Measurements from ENCODE around the gene CFAP52. TPM values are rescaled to one million over a fixed set of nuclear protein-coding genes. Genes with fewer than 3 reads are reported as not detected.

Gene CFAP52
- total and polyA plus RNA-seq, 2 experiments from 2014 or later, result not detected

DNA sequence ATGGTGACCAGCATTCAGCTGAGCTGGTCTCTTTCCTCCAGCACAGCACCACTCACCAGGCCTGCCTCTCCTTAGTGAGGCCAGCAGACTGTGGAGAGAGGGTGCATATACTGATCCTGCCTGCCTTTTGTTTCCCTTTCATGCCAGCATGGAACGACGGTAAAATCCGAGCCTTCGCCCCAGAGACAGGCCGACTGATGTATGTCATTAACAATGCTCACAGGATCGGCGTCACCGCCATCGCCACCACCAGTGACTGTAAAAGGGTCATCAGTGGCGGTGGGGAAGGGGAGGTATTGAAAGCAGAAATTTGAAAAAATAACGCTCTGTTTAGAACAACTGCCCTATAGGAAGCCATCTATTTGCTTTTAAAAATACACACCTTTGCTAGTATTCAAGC, 56.3 kb downstream of the CFAP52 start (continued):
- TF ChIP-seq, protein P1, sequence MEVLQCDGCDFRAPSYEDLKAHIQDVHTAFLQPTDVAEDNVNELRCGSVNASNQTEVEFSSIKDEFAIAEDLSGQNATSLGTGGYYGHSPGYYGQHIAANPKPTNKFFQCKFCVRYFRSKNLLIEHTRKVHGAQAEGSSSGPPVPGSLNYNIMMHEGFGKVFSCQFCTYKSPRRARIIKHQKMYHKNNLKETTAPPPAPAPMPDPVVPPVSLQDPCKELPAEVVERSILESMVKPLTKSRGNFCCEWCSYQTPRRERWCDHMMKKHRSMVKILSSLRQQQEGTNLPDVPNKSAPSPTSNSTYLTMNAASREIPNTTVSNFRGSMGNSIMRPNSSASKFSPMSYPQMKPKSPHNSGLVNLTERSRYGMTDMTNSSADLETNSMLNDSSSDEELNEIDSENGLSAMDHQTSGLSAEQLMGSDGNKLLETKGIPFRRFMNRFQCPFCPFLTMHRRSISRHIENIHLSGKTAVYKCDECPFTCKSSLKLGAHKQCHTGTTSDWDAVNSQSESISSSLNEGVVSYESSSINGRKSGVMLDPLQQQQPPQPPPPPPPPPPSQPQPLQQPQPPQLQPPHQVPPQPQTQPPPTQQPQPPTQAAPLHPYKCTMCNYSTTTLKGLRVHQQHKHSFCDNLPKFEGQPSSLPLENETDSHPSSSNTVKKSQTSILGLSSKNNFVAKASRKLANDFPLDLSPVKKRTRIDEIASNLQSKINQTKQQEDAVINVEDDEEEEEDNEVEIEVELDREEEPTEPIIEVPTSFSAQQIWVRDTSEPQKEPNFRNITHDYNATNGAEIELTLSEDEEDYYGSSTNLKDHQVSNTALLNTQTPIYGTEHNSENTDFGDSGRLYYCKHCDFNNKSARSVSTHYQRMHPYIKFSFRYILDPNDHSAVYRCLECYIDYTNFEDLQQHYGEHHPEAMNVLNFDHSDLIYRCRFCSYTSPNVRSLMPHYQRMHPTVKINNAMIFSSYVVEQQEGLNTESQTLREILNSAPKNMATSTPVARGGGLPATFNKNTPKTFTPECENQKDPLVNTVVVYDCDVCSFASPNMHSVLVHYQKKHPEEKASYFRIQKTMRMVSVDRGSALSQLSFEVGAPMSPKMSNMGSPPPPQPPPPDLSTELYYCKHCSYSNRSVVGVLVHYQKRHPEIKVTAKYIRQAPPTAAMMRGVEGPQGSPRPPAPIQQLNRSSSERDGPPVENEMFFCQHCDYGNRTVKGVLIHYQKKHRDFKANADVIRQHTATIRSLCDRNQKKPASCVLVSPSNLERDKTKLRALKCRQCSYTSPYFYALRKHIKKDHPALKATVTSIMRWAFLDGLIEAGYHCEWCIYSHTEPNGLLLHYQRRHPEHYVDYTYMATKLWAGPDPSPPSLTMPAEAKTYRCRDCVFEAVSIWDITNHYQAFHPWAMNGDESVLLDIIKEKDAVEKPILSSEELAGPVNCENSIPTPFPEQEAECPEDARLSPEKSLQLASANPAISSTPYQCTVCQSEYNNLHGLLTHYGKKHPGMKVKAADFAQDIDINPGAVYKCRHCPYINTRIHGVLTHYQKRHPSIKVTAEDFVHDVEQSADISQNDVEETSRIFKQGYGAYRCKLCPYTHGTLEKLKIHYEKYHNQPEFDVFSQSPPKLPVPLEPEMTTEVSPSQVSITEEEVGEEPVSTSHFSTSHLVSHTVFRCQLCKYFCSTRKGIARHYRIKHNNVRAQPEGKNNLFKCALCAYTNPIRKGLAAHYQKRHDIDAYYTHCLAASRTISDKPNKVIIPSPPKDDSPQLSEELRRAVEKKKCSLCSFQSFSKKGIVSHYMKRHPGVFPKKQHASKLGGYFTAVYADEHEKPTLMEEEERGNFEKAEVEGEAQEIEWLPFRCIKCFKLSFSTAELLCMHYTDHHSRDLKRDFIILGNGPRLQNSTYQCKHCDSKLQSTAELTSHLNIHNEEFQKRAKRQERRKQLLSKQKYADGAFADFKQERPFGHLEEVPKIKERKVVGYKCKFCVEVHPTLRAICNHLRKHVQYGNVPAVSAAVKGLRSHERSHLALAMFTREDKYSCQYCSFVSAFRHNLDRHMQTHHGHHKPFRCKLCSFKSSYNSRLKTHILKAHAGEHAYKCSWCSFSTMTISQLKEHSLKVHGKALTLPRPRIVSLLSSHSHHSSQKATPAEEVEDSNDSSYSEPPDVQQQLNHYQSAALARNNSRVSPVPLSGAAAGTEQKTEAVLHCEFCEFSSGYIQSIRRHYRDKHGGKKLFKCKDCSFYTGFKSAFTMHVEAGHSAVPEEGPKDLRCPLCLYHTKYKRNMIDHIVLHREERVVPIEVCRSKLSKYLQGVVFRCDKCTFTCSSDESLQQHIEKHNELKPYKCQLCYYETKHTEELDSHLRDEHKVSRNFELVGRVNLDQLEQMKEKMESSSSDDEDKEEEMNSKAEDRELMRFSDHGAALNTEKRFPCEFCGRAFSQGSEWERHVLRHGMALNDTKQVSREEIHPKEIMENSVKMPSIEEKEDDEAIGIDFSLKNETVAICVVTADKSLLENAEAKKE (CRISPR knock-in tag; IDR thresholded peaks at IDR 0.05), result no peak
- no peak for TF ChIP-seq ZNF114 (CRISPR knock-in tag; IDR thresholded peaks at IDR 0.05)
- TF ChIP-seq NANOG (IDR thresholded peaks at IDR 0.05; ENCODE audit: borderline replicate concordance), result no peak

DNA sequence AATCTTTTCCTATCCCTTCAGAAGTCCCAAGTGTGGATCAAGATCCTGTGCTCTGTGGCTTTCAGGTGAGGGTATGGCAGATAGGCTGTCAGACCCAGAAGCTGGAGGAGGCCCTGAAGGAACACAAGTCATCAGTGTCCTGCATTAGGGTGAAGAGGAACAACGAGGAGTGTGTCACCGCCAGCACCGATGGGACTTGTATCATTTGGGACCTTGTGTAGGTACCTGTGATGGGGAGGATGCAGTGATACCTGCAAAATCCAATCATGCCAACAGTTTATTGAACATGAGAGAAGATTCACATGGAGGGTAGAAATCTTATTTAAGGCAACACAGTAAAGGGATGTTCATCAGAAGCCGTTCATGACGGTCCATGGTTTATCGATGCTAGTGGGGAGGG, 58.9 kb downstream of the CFAP52 start:
- Histone ChIP-seq H3K36me3 (ENCODE audit: insufficient read depth) (no peaks in the 10 kb centered on the region), H3K4me3 (no peak overlapping the region), H3K27ac (ENCODE audit: low read depth) (no peak overlapping the region), H3K9me2 (ENCODE audit: insufficient read depth) (no peaks in the 10 kb centered on the region), H3K4me1 (ENCODE audit: insufficient read depth) (peaks cover 5% of the 10 kb centered on the region; the same call in 1 of the 2 replicates), H3K4me2 (no peak overlapping the region), H3K27me3 (ENCODE audit: insufficient read depth) (no peaks in the 10 kb centered on the region), H4K20me1 (replicated peaks; ENCODE audit: insufficient read depth) (no peaks in the 10 kb centered on the region), H3K79me2 (replicated peaks; ENCODE audit: insufficient read depth) (no peaks in the 10 kb centered on the region), H3F3A (replicated peaks; ENCODE audit: low read depth) (no peaks in the 10 kb centered on the region), H2AFZ (no peak overlapping the region)
- no peaks in the 10 kb centered on the region for H3K27me3 Mint-ChIP-seq (ENCODE audit: insufficient read depth, low read depth, poor library complexity)
- DNase-seq (ENCODE audit: low spot score) (no peak), ATAC-seq (no peak)
- H3K9me3 Mint-ChIP-seq, result no peaks in the 10 kb centered on the region; the same call in 2 of the 3 replicates
- peaks cover 4% of the 10 kb centered on the region; the same call in 2 of the 3 replicates for H3K4me1 Mint-ChIP-seq
- H3K36me3 Mint-ChIP-seq (ENCODE audit: low read depth), result no peaks in the 10 kb centered on the region; the same call in 2 of the 3 replicates
- H3K27ac Mint-ChIP-seq, result no peak overlapping the region
- TF ChIP-seq, protein P2, sequence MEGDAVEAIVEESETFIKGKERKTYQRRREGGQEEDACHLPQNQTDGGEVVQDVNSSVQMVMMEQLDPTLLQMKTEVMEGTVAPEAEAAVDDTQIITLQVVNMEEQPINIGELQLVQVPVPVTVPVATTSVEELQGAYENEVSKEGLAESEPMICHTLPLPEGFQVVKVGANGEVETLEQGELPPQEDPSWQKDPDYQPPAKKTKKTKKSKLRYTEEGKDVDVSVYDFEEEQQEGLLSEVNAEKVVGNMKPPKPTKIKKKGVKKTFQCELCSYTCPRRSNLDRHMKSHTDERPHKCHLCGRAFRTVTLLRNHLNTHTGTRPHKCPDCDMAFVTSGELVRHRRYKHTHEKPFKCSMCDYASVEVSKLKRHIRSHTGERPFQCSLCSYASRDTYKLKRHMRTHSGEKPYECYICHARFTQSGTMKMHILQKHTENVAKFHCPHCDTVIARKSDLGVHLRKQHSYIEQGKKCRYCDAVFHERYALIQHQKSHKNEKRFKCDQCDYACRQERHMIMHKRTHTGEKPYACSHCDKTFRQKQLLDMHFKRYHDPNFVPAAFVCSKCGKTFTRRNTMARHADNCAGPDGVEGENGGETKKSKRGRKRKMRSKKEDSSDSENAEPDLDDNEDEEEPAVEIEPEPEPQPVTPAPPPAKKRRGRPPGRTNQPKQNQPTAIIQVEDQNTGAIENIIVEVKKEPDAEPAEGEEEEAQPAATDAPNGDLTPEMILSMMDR (conservative IDR thresholded peaks at IDR 0.05; ENCODE audit: low read depth in 2 of 2), result no peak
- TF ChIP-seq ZNF331 (CRISPR knock-in tag; IDR thresholded peaks at IDR 0.05; ENCODE audit: low read depth), result no peak
- no peak for TF ChIP-seq STAT1 (IDR thresholded peaks at IDR 0.05; ENCODE audit: unreplicated experiment)
- TF ChIP-seq, protein P3, sequence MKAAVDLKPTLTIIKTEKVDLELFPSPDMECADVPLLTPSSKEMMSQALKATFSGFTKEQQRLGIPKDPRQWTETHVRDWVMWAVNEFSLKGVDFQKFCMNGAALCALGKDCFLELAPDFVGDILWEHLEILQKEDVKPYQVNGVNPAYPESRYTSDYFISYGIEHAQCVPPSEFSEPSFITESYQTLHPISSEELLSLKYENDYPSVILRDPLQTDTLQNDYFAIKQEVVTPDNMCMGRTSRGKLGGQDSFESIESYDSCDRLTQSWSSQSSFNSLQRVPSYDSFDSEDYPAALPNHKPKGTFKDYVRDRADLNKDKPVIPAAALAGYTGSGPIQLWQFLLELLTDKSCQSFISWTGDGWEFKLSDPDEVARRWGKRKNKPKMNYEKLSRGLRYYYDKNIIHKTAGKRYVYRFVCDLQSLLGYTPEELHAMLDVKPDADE (IDR thresholded peaks at IDR 0.05), result no peak
- no peak for TF ChIP-seq EZH2 (IDR thresholded peaks at IDR 0.05; ENCODE audit: low read depth, unreplicated experiment)
- no peak overlapping the region for H3K4me3 Mint-ChIP-seq
